Activated naive CD4-positive, alpha-beta T cell treated with anti-CD3 and anti-CD28 coated beads, Interleukin-2, amount 50 U/mL, for 24 hours (primary cell): ENCODE data around the gene B4GALNT1.
"Not testable (repeated sequence)": the region's sequence is repeated elsewhere in the genome, so short reads cannot be mapped to it uniquely, and the experiment has no call there.

Experiments
- H3K27ac Mint-ChIP-seq: one replicate; pipeline ENCODE4 v1.8.0; 2021; ENCODE audit warnings: mild to moderate bottlenecking, mixed read lengths
- H3K27me3 Mint-ChIP-seq: one replicate; pipeline ENCODE4 v1.8.0; 2021; ENCODE audit warnings: mixed read lengths
- H3K36me3 Mint-ChIP-seq: one replicate; pipeline ENCODE4 v1.8.0; 2021; ENCODE audit warnings: mixed read lengths
- H3K4me1 Mint-ChIP-seq: one replicate; pipeline ENCODE4 v1.8.0; 2021; ENCODE audit warnings: mixed read lengths
- H3K4me3 Mint-ChIP-seq: one replicate; pipeline ENCODE4 v1.8.0; 2021; ENCODE audit warnings: mild to moderate bottlenecking, mixed read lengths
- H3K9me3 Mint-ChIP-seq: one replicate; pipeline ENCODE4 v1.8.0; 2021; ENCODE audit warnings: mixed read lengths

Gene B4GALNT1

DNA sequence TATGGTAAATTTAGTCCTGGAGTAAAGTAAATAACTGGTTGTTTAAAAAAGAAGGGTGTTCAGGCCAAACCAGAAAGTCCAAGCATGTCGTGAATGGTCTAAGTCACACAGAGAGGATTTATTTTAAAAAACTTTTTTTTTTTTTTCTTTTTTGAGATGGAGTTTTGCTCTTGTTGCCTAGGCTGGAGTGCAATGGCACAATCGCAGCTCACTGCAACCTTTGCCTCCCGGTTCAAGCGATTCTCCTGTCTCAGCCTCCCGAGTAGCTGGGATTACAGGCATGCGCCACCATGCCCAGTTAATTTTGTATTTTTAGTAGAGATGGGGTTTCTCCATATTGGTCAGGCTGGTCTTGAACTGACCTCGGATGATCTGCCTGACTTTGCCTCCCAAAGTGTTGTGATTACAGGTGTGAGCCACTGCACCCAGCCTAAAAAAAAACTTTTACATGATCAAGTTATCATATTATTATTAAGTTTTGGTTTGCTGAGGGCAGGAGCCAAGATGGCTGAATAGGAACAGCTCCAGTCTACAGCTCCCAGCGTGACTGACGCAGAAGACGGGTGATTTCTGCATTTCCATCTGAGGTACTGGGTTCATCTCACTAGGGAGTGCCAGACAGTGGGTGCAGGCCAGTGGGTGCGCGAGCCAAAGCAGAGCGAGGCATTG, 13.1 kb upstream of the B4GALNT1 start:
- H3K4me3 Mint-ChIP-seq, H3K9me3 Mint-ChIP-seq, H3K27me3 Mint-ChIP-seq, H3K27ac Mint-ChIP-seq, H3K36me3 Mint-ChIP-seq, H3K4me1 Mint-ChIP-seq: not testable (repeated sequence)

DNA sequence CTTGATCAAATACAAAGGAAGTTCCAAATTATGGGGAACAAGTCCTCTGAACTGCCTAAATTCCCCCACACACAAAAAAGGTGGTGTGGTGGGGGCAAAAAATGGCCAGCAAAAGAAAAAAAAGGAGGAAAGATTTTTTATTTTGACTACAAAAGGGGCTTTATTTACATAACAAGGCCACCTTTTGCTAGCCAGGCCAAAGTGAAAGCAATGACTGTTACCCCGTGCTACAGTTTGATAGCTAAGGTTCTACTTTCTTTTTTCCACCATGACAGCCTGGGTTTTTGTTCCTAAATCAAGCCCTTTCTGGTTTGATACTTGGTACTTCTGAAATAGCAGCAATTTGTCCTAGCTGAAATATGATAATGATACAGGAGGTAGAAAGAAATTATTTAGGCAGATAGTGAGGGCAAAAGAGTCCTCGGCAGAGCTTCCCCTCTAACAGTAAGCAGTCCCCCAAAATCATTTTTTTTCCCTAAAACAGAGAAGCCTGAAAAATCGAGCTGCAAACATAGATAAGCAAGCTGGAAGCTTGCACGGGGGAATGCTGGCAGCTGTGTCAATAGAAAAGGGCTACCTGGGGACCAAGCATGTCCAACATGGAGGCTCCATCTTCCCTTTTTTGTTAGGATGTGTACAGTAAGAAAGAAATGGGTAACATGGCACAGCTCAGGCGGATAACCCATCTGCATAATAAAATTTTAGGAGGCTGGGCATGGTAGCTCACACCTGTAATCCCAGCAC, 8.9 kb upstream of the B4GALNT1 start:
- Mint-ChIP-seq H3K27me3 (peaks cover 3% of the 10 kb centered on the region), H3K4me1 (no peaks in the 10 kb centered on the region), H3K4me3 (no peak overlapping the region), H3K9me3 (no peaks in the 10 kb centered on the region), H3K36me3 (no peaks in the 10 kb centered on the region), H3K27ac (no peak overlapping the region)

DNA sequence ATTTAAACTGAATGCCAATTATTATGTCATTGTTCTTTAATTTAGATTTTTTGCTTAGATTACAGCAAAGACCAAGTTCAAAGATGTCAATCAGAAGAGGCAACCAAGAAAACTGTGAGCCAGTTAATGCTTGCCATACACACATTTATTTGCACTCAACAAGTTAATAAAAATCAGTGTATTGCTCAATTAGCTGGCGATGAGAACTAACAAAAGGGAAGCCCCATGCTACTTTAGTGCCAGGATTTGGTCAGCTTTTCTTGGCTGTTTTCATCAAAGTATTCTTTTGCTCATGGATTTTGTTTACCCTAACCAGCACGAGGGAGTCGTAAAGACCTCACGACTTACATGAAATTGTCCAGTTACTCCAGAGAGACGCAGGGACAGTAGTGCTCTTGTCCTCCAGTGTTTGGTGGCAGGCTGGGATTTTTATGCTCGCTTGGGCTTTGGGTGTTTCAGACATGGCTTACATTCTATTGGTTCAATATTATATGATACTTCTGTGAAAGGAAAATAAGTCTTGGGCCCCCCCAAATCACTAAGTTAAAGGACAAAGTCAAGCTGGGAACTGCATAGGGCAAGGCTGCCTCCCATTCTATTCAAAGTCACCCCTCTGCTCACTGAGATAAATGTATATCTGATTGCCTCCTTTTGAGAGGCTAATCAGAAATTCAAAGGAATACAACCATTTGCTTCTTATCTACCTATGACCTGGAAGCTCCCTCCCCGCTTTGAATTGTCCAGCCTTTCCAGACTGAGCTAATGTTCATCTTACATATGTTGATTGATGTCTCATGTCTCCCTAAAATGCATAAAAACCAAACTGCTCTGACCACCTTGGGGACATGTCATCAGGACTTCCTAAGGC, 7.4 kb upstream of the B4GALNT1 start:
- Mint-ChIP-seq H3K9me3 (no peaks in the 10 kb centered on the region), H3K27ac (no peak overlapping the region), H3K36me3 (no peaks in the 10 kb centered on the region), H3K4me3 (no peak overlapping the region), H3K27me3 (peaks cover 3% of the 10 kb centered on the region), H3K4me1 (no peaks in the 10 kb centered on the region)

DNA sequence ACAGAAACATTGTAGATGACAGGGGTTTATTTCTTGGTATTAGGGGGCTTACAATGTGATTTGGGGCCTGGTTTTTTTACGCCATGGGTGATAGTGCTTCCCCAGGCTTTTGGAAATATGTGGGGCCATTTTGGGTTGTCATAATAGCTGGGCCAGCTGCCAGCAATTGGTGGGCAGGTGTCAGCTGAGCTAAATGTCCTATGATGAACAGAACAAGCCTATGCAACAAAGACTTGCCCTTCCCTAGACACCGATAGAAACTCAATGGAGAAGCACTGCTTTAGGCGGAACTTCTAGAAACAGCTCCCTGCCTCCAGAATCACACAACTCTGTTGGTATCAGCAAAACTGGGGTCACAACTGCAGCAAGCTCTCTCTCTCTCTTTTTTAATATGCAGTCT, 5.1 kb upstream of the B4GALNT1 start:
- H3K27me3 Mint-ChIP-seq = peaks cover 11% of the 10 kb centered on the region

DNA sequence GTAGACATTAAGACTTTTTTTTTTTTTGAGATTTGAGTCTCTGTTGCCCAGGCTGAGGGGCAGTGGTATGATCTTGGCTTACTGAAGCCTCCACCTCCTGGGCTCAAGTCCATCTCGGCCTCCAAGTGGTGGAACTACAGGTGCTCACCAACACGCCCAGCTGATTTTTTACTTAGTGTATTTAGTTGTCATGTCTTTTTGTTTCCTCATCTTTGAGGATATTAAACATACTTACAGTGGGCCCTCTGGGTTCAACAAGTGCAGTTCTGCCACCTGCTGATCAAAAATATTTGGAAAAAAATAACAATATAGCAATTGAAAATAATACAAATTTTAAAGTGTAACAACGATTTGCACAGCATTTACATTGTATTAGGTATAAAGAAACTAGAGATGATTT, 4.4 kb upstream of the B4GALNT1 start:
- Mint-ChIP-seq H3K4me1 (peaks cover 4% of the 10 kb centered on the region), H3K36me3 (no peaks in the 10 kb centered on the region), H3K4me3 (no peak overlapping the region), H3K9me3 (no peaks in the 10 kb centered on the region), H3K27ac (no peak overlapping the region), H3K27me3 (peaks cover 11% of the 10 kb centered on the region)

More for the DNA sequence above, 5.1 kb upstream of the B4GALNT1 start:
- H3K4me3 Mint-ChIP-seq = no peak overlapping the region
- H3K9me3 Mint-ChIP-seq = no peaks in the 10 kb centered on the region
- H3K36me3 Mint-ChIP-seq = no peaks in the 10 kb centered on the region
- H3K27ac Mint-ChIP-seq = no peak overlapping the region
- peaks cover 3% of the 10 kb centered on the region for H3K4me1 Mint-ChIP-seq

DNA sequence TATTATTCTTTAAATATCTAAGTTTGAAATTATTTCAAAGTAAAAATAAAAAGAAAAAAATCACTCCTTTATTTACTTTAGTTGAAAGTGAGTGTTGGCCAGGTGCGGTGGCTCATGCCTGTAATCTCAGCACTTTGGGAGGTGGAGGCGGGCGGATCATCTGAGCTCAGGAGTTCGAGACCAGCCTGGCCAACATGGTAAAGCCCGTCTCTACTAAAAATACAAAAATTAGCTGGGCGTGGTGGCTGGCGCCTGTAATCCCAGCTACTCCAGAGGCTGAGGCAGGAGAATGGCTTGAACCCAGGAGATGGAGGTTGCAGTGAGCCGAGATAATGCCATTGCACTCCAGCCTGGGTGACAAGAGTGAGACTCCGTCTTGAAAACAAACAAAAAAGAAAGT, 3.7 kb upstream of the B4GALNT1 start:
- not testable (repeated sequence) for H3K4me3 Mint-ChIP-seq, H3K4me1 Mint-ChIP-seq, H3K9me3 Mint-ChIP-seq, H3K36me3 Mint-ChIP-seq, H3K27ac Mint-ChIP-seq
- peaks cover 12% of the 10 kb centered on the region for H3K27me3 Mint-ChIP-seq

DNA sequence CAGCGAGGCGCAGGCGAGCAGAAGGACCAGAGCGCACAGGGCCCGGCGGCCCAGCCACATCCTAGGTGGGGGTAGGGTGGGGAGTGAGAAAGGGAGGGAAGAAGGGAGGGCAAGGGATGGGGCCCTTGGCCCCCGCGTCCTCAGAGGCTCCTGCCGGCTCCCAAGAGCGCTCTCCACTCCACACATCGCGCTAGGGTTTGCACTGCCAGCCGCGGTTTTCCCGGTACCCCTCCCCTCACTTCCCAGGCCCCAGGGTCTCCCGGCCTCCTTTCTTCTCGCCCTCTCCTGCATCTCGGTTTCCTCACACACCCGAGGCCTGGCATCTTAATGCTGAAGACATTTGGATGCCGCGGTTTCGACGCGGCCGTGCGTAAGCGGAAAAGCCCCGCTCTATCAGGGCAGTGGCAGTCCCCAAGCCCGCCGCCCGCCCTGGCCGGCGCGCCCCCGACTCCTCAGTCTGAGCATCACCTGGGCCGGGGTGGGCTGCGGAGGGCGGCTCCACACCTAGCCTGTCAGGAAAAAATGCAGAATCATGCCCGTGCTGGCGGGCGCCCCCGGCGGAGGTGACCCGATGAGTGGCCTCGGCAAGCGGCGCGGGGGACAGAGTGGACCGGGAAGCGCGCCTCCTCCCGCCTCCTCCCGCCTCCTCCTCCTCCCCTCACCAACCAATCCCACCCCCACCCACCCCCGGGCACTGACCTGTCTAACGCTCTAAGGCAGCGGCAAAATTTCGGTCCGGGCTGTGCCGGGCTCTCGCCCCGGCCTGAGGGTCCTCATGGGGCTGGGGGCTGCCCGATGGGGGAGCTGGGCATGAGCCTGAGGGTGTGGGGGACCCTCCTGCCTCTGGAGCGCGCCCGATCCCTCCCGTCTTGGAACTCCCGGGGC, 686 bp downstream of the B4GALNT1 start:
- no peaks in the 10 kb centered on the region for H3K9me3 Mint-ChIP-seq
- no peak overlapping the region for H3K27ac Mint-ChIP-seq
- no peaks in the 10 kb centered on the region for H3K36me3 Mint-ChIP-seq
- H3K4me3 Mint-ChIP-seq = peak overlapping the region; percentile 76
- peaks cover 12% of the 10 kb centered on the region for H3K4me1 Mint-ChIP-seq
- peaks cover 41% of the 10 kb centered on the region for H3K27me3 Mint-ChIP-seq

DNA sequence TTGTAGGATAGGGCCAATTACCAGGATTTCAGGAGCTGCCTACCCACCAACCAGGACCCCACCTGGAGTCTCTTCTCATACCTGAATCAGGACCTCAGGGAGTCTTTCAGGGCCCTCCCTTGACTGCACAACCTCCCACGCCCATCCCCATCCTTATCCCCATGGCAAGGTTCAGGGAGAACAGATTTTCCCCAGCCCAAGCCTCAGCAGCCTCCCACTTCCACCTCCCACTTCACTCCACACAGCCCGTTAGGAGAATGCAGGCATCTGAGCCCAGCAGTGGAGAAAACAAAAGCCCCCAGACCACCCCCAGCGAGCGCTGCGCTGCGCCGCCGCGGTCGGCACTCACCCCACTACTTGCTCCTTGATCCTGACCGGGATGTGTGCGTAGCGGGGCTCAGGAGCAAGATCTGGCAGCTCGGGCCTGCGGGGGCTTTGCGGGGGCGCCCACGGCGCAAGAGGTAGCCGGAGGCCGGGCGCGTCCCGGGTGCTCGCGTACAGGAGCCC, 1.4 kb downstream of the B4GALNT1 start:
- no peaks in the 10 kb centered on the region for H3K36me3 Mint-ChIP-seq
- peaks cover 46% of the 10 kb centered on the region for H3K27me3 Mint-ChIP-seq
- no peak overlapping the region for H3K27ac Mint-ChIP-seq
- H3K4me1 Mint-ChIP-seq = peaks cover 12% of the 10 kb centered on the region
- no peaks in the 10 kb centered on the region for H3K9me3 Mint-ChIP-seq
- peak overlapping the region; percentile 47 for H3K4me3 Mint-ChIP-seq

DNA sequence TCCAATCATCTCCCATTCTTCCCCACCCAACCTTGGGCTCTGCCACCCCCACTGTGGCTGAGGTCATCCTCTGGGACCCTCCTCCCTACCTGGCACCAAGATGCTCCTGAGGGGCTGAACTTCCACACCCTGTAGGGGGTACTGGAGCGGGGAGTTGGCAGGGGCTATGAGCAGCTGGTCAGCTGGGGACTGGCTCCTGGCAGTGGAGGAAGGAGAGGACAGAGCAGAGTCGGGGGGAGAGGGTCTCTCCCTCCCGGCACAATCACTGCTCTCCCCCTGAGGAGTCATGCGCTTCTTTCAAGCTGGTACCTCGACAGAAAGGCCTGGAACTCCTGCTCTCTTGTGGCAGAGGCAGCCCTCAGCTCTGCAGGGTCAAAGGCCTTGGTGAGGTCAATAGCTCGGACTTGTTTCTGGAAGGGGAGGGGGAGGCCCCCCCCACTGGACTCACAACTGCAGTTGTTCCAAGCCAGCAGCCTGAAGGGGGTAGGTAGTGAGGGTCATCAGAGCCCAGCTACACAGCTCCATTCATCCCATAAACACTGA, 2.0 kb downstream of the B4GALNT1 start:
- Mint-ChIP-seq H3K4me1 (peaks cover 12% of the 10 kb centered on the region), H3K27ac (no peak overlapping the region), H3K9me3 (no peaks in the 10 kb centered on the region), H3K36me3 (no peaks in the 10 kb centered on the region), H3K27me3 (peaks cover 52% of the 10 kb centered on the region), H3K4me3 (peak overlapping the region; percentile 47)

DNA sequence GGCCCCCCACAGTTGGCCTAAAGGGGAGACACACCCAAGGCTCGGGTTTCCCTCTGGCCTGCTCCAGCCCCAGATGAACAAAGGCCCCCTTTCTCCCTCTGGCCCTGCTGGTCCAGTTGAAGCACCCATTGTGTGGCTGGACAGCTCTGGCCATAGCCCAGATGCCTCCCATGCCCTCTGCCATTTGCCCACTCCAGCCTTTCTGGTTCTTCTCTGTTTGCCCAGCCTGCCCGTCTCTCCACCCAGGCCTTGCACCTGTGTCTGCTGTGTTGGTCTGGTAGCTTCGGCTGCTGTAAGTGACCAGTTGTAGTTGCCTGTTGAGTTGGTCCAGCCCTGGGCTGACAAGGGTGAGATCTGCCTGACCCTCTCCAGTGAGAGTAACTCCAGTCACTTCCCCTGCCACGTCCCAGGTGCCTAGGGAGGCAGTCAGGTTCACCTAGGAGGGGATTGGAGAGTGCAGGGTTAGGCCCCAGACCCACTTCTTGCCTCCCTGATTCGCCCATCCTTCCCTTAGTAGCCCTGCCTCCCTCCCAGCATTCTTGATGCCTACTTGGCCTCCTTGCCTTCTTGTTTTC, 3.0 kb downstream of the B4GALNT1 start:
- Mint-ChIP-seq H3K27ac (no peak overlapping the region), H3K36me3 (no peaks in the 10 kb centered on the region), H3K4me3 (no peak overlapping the region), H3K27me3 (peaks cover 58% of the 10 kb centered on the region), H3K4me1 (peaks cover 12% of the 10 kb centered on the region), H3K9me3 (no peaks in the 10 kb centered on the region)

DNA sequence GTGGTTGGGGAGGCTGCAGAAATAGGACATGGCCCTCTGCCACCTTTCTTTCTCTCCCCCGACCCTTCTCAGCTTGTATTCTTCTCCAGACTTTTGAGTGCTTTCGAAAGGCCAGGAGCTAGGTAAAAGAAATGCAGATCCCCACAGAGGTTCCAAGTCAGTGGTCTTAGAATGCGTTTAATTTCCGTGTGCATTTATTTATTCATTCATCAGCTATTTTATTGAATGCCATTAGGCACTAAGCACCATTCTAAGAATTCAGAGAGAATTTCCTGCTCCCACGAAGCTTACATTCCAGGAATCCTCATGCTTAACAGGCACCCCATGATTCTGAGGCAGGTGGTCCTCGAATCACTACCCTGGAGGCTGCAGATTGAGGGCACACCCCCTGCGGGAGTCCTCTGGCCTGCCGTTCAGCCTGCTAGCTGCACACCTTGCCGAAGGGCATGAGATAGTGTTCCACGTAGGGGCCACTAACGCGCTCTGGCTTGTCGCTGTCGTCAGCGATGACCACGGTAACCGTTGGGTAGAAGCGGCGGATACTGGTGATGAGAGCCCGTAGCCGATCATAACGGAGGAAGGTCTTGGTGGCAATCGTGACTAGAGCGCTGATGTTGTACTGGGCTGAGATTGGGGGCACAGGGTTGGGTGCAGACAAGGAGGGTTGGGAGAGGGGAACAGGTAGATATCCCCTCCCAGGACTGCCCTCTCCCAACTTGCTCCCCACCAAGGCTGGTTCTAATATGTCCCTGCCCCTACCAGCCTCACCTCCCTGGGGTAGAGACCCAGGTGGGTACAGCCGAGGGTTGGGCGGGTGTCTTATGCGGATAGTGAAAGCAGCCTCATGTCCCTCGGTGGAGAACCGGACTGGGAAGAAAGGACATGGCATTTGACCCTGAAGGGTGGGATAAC, 4.5 kb downstream of the B4GALNT1 start:
- Mint-ChIP-seq H3K36me3 (no peaks in the 10 kb centered on the region), H3K27ac (peak overlapping the region; percentile 4), H3K27me3 (peaks cover 65% of the 10 kb centered on the region), H3K4me1 (peaks cover 12% of the 10 kb centered on the region), H3K4me3 (peak overlapping the region; percentile 51), H3K9me3 (no peaks in the 10 kb centered on the region)

DNA sequence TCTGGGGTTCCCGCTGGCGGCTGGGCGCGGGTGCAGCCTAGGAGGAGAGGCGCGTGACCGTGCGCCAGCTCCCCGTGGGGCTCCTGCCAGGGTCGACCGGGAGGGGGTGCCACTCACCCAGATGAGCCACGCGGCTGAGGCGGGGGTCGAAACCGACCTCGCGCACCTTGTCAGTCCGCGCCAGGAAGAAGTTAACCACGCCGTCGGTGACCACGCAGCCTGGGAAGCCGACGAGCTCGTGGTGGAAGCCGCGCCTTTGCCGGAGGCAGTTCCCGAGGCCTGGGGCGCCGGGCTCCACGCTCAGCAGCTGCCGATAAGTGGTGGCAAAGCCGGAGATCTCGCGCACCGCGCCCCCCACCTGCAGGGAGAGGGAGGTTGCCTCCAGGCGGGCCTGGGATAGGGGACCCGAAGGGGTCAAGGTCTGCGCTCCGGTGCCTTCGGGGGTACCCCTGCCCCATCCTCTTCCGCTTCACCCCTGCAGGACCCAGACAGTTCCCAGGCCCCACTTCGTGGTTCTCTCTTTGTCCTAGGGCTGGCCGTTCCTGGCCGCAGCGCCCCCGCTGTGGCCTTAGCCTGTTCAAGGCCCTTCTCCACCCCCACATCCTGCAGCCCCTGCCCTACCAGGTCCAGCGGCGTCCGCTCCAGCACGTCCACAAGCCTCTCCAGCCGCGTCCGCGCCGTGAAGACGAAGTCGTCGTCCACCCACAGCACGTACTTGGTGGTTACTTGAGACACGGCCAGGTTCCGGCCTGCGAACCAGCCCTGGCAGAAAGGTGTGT, 5.3 kb downstream of the B4GALNT1 start:
- peak overlapping the region; percentile 51 for H3K4me3 Mint-ChIP-seq
- peaks cover 8% of the 10 kb centered on the region for H3K4me1 Mint-ChIP-seq

DNA sequence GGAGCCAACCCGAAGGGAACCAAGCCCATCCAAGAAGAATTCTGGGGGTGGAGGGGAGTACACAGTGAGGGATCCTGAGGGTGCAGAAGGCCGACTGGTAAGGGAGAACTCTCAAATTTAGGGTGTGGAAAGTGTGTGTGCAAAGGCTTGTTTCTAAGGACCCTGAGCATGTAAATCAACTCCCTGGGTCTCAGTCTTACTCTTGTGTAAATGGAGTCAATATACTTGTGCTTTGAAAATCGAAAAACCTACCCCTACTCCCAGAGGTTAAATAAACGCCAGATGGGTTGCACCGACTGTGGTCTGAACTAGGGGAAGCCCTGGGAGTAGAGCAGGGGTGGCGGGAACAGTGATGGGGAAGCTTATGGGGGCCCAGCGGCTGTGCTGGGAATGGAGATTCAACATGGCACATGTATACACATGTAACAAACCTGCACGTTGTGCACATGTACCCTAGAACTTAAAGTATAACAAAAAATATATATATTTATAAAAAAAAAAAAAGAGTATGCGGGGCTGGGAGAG, 6.0 kb downstream of the B4GALNT1 start:
- H3K4me3 Mint-ChIP-seq = no peak overlapping the region
- H3K9me3 Mint-ChIP-seq = no peaks in the 10 kb centered on the region
- peaks cover 75% of the 10 kb centered on the region for H3K27me3 Mint-ChIP-seq
- no peaks in the 10 kb centered on the region for H3K36me3 Mint-ChIP-seq
- peaks cover 11% of the 10 kb centered on the region for H3K4me1 Mint-ChIP-seq
- no peak overlapping the region for H3K27ac Mint-ChIP-seq

More for the DNA sequence above, 5.3 kb downstream of the B4GALNT1 start:
- Mint-ChIP-seq H3K36me3 (no peaks in the 10 kb centered on the region), H3K9me3 (no peaks in the 10 kb centered on the region), H3K27me3 (peaks cover 70% of the 10 kb centered on the region), H3K27ac (no peak overlapping the region)
